PC-3 (cell line): Measurements from ENCODE around the gene B3GNT5. TPM values are rescaled to one million over a fixed set of nuclear protein-coding genes. Genes with fewer than 3 reads are reported as not detected.

Experiments used
- ATAC-seq: fragments of 200-7000 bp; cut with Tn5 transposase; 2 replicates; pipeline ENCODE4 v1.9.1; 2020; ENCODE audit warnings: mild to moderate bottlenecking, moderate library complexity
- BruUV-seq: library from RNA; stranded (reverse); fragments of 400-500 nt; replicated peaks from 2 replicates; lab custom pipeline; 2021; lab: Mats Ljungman, UMichigan
- CTCF ChIA-PET: fragments of 300-600 bp; sonication (Branson Sonifier 250); formaldehyde crosslinking; loops from one replicate; lab custom pipeline; 2022; ENCODE audit warnings: antibody characterized with exemption; lab: Charles Lee
- POLR2A ChIA-PET: fragments of 300-600 bp; sonication (Branson Sonifier 250); formaldehyde crosslinking; loops from one replicate; lab custom pipeline; 2022; ENCODE audit warnings: antibody characterized with exemption; ENCODE audit not compliant: unreplicated experiment; lab: Charles Lee
- DNase-seq: peaks from one replicate; pipeline ENCODE4 v3.0.0-alpha.2; 2015
- H2AFZ ChIP-seq: fragments of 300-600 bp; sonication (generic); 2 replicates; pipeline ENCODE4 v1.6.0; 2016; ENCODE audit warnings: antibody characterized with exemption, low read length
- H3F3A ChIP-seq: fragments of 300-600 bp; sonication (generic); one replicate; pipeline ENCODE4 v1.6.0; 2017; ENCODE audit warnings: antibody characterized with exemption, low read length, control low read depth, mild to moderate bottlenecking; ENCODE audit not compliant: unreplicated experiment
- H3K27ac ChIP-seq: fragments of 300-600 bp; sonication (generic); 2 replicates; pipeline ENCODE4 v1.5.1; 2016; ENCODE audit warnings: mild to moderate bottlenecking, low read length
- H3K27me3 ChIP-seq: fragments of 300-600 bp; sonication (generic); 2 replicates; pipeline ENCODE4 v1.6.1; 2016; ENCODE audit warnings: low read length, mixed read lengths
- H3K36me3 ChIP-seq: fragments of 300-600 bp; sonication (generic); 2 replicates; pipeline ENCODE4 v1.6.1; 2016; ENCODE audit warnings: low read depth, mixed run types, low read length, mixed read lengths
- H3K4me1 ChIP-seq: fragments of 300-600 bp; sonication (generic); 2 replicates; pipeline ENCODE4 v1.5.1; 2016; ENCODE audit warnings: low read length; ENCODE audit not compliant: insufficient read depth
- H3K4me2 ChIP-seq: fragments of 300-600 bp; sonication (generic); 2 replicates; pipeline ENCODE4 v1.6.0; 2016; ENCODE audit warnings: low read length
- H3K4me3 ChIP-seq: fragments of 300-600 bp; sonication (generic); 2 replicates; pipeline ENCODE4 v1.5.1; 2016; ENCODE audit warnings: mild to moderate bottlenecking, low read length, mixed read lengths
- H3K79me2 ChIP-seq: fragments of 300-600 bp; sonication (generic); 2 replicates; pipeline ENCODE4 v1.6.1; 2017; ENCODE audit warnings: low read length, mixed read lengths
- H3K9ac ChIP-seq: fragments of 300-600 bp; sonication (generic); 2 replicates; pipeline ENCODE4 v1.6.0; 2016; ENCODE audit warnings: mild to moderate bottlenecking, low read length
- H3K9me2 ChIP-seq: fragments of 300-600 bp; sonication (generic); replicated peaks from 2 replicates; pipeline ENCODE4 v1.6.1; 2016; ENCODE audit warnings: mixed run types, low read length, mixed read lengths
- H3K9me3 ChIP-seq: fragments of 300-600 bp; sonication (generic); 2 replicates; pipeline ENCODE4 v1.6.1; 2016; ENCODE audit warnings: low read length, mixed read lengths
- H4K20me1 ChIP-seq: fragments of 300-600 bp; sonication (generic); 2 replicates; pipeline ENCODE4 v1.6.1; 2016; ENCODE audit warnings: low read length, mixed read lengths
- EZH2 ChIP-seq: fragments of 300-600 bp; sonication (generic); IDR thresholded peaks from one replicate; pipeline ENCODE4 v1.6.1; 2017; ENCODE audit warnings: antibody characterized with exemption, mild to moderate bottlenecking, low read length; ENCODE audit not compliant: unreplicated experiment
- EZH2phosphoT487 ChIP-seq: fragments of 300-600 bp; sonication (generic); IDR thresholded peaks from 2 replicates; pipeline ENCODE4 v1.6.1; 2018; ENCODE audit warnings: mild to moderate bottlenecking, antibody characterized with exemption, low read length, borderline replicate concordance
- intact Hi-C: fragments of 100-400 bp; cut with micrococcal nuclease; formaldehyde crosslinking; loops from 2 replicates; pipeline ENCODE4 v1.9.0; 2023
- total RNA-seq: library from RNA; depleted of rRNA; stranded (reverse); fragments of >200 nt; gene quantifications from 2 replicates; pipeline ENCODE4 v1.2.3, GENCODE V29; 2014
- TF ChIP-seq, protein P1 (sequence below): fragments of 300-600 bp; sonication (generic); conservative IDR thresholded peaks from 2 replicates; pipeline ENCODE4 v1.5.1; 2017; ENCODE audit warnings: antibody characterized with exemption, low read depth, mild to moderate bottlenecking, low read length

B3GNT5 gene
- total RNA-seq, 1 experiment from 2014 or later: 22.9 TPM

DNA sequence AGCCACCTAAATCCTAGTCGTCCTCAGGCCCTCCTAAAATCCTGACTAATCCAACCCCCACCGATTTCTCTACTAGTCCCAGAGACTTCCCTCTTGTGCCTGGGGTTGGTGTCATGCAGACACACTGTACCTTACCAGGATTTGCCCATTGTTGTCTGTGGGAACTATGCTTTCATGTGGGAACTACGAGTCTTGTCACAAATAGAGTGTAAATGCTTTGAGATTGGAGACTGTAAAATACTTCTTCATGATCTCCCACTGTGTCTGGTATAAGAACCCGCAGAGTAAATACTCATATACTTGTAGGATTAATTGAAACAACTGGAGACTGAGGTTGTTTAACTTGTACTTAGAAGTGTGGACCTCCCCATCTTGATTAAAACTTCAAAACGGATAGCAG lies 11.2 kb downstream of the B3GNT5 start:
- no peak for ATAC-seq

DNA sequence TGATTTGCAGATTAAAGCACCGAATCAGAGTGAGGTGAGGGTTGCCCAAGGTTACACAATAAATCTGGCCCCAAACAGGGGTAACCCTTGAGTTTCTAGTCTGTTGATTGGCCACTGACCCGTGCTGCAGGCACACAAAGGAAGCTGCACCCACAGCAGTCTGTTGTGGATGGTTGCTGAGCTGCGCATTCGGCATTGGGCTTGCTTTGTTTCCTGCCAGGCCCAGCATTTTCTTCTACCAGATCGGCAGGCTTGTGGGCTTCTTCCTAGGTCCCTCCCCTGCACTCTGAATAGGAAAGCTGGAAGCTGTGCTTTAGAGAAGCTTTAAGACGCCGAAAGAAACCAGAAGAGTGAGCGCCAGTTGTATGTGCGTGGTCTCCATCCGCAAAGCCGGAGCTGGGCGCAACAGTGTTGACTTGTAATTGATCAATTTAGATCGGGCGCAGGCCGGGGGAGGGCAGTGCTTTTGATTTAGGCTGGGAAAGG lies 12.1 kb downstream of the B3GNT5 start:
- DNase-seq: no peak
- ATAC-seq: no peak
- CTCF ChIA-PET: interaction anchor here (1.2 to 1.3 kb wide), 2 partner anchors 81 to 117 kb away, joined by 5 to 8 read pairs; no protein-coding TSS in a partner anchor
- Histone ChIP-seq H3K79me2 (peaks cover 97% of the 10 kb centered on the region), H3K9me3 (no peaks in the 10 kb centered on the region), H3K4me1 (peaks cover 79% of the 10 kb centered on the region), H2AFZ (no peak overlapping the region), H3K27me3 (no peaks in the 10 kb centered on the region), H3F3A (peaks cover 8% of the 10 kb centered on the region), H3K4me3 (peak overlapping the region; percentile 39), H3K36me3 (peaks cover 17% of the 10 kb centered on the region), H3K27ac (peak overlapping the region; percentile 91), H3K4me2 (peak overlapping the region; percentile 77), H3K9ac (peak overlapping the region; percentile 58), H4K20me1 (0 out of 2 replicates have a peak, but pooled peaks cover 6% of the 10 kb centered on the region), H3K9me2 (no peaks in the 10 kb centered on the region)
- intact Hi-C loops: no loop called here
- TF ChIP-seq EZH2: no peak
- TF ChIP-seq, protein P1, sequence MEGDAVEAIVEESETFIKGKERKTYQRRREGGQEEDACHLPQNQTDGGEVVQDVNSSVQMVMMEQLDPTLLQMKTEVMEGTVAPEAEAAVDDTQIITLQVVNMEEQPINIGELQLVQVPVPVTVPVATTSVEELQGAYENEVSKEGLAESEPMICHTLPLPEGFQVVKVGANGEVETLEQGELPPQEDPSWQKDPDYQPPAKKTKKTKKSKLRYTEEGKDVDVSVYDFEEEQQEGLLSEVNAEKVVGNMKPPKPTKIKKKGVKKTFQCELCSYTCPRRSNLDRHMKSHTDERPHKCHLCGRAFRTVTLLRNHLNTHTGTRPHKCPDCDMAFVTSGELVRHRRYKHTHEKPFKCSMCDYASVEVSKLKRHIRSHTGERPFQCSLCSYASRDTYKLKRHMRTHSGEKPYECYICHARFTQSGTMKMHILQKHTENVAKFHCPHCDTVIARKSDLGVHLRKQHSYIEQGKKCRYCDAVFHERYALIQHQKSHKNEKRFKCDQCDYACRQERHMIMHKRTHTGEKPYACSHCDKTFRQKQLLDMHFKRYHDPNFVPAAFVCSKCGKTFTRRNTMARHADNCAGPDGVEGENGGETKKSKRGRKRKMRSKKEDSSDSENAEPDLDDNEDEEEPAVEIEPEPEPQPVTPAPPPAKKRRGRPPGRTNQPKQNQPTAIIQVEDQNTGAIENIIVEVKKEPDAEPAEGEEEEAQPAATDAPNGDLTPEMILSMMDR: no peak
- no peak for TF ChIP-seq EZH2phosphoT487
- POLR2A ChIA-PET: interaction anchor here (1.0 to 1.4 kb wide), 3 partner anchors 10 to 26 kb away, joined by 4 to 8 read pairs (median 5); no protein-coding TSS in a partner anchor
- no TSS peak for BruUV-seq

More for the DNA sequence above, 11.2 kb downstream of the B3GNT5 start:
- ChIA-PET CTCF (no interaction called here), POLR2A (interaction anchor here (0.6 to 1.1 kb wide), 2 partner anchors 27 to 33 kb away, joined by 3 to 5 read pairs; no protein-coding TSS in a partner anchor)
- no peak overlapping the region for H3K4me3 ChIP-seq
- no peaks in the 10 kb centered on the region for H3K27me3 ChIP-seq
- H3K27ac ChIP-seq: peak overlapping the region; percentile 91; the same call in 1 of the 2 replicates
- no peak overlapping the region for H3K4me2 ChIP-seq
- no peak overlapping the region for H2AFZ ChIP-seq
- no peaks in the 10 kb centered on the region for H3K9me2 ChIP-seq
- H4K20me1 ChIP-seq: peaks cover 9% of the 10 kb centered on the region; the same call in 1 of the 2 replicates
- H3K4me1 ChIP-seq: peaks cover 80% of the 10 kb centered on the region
- no peak overlapping the region for H3K9ac ChIP-seq
- H3K79me2 ChIP-seq: peaks cover 97% of the 10 kb centered on the region
- TF ChIP-seq EZH2 (no peak), EZH2phosphoT487 (no peak)
- TF ChIP-seq, protein P1: no peak
- H3K9me3 ChIP-seq: no peaks in the 10 kb centered on the region
- no peak for DNase-seq
- intact Hi-C loops: no loop called here
- no TSS peak for BruUV-seq
- peaks cover 15% of the 10 kb centered on the region for H3K36me3 ChIP-seq
- peaks cover 8% of the 10 kb centered on the region for H3F3A ChIP-seq
